ENCODE measurements around the gene POU6F2. TPM values are rescaled to one million over a fixed set of nuclear protein-coding genes. Genes with fewer than 3 reads are reported as not detected.

The POU6F2 gene
- total and polyA plus RNA-seq, 7 donors = 0.01 TPM; not detected in 6

DNA sequence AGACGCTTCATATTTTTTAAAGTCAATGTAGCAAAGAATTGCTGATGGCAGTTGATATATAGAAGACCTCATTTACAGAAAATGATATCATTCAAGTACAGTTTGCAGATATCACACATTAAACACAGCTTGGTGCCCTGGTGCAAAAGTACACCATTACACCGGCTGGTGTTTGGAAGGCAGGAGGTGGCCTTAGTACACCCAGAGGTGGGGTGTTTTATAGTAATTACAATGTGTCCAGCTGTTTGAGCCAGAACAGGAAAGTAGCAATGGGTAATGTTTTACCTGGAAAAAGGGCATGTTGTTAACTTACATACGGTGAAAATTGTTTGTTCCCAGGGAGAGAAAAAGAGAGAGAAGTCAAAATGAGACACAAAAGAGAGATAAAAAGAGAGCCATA lies 485.5 kb downstream of the POU6F2 start:
- WGBS, 3 donors = 91 to 97% (median 96%) methylated on average over 3 of the region's 3 CpGs
- ATAC-seq (no peak), DNase-seq (no peak)
- Histone ChIP-seq H3K27ac (no peak overlapping the region), H3K4me3 (no peak overlapping the region), H3K4me1 (no peaks in the 10 kb centered on the region), H3K36me3 (ENCODE audit: insufficient read depth in 1 of 2, low read depth in 1 of 2) (no peaks in the 10 kb centered on the region), H3K27me3 (ENCODE audit: insufficient read depth in 3 of 3, low read length in 2 of 3) (peaks cover 0 to 3% (median 0%) of the 10 kb centered on the region in 3 donors), H3K9me3 (no peaks in the 10 kb centered on the region)
- intact Hi-C loops (cut with DNase I) = loop anchor here (5.0 to 10.0 kb wide), 2 partner anchors 528 to 1066 kb away; no protein-coding TSS in a partner anchor
- no peak for TF ChIP-seq CTCF (IDR thresholded peaks at IDR 0.05)

GRCh38 chr7:39464350-39465054 lies 486.8 kb downstream of the POU6F2 start:
- DNase-seq (no peak), ATAC-seq (peak in 2 of 4 donors; percentile 51 to 73)
- TF ChIP-seq CTCF (IDR thresholded peaks at IDR 0.05) = no peak
- H3K36me3 ChIP-seq (ENCODE audit: insufficient read depth in 1 of 2, low read depth in 1 of 2) = no peaks in the 10 kb centered on the region
- 71 to 73% (median 72%) methylated on average over 16 of the region's 16 CpGs for WGBS, 3 donors
- H3K27me3 ChIP-seq (ENCODE audit: insufficient read depth in 3 of 3, low read length in 2 of 3) = peaks cover 0 to 3% (median 0%) of the 10 kb centered on the region in 3 donors
- no peaks in the 10 kb centered on the region for H3K9me3 ChIP-seq
- H3K27ac ChIP-seq = no peak overlapping the region
- H3K4me3 ChIP-seq = peak overlapping the region; percentile 35
- no peaks in the 10 kb centered on the region for H3K4me1 ChIP-seq
- intact Hi-C loops (cut with DNase I) = loop anchor here (2.0 to 10.0 kb wide), 4 partner anchors 530 to 1067 kb away; no protein-coding TSS in a partner anchor

DNA sequence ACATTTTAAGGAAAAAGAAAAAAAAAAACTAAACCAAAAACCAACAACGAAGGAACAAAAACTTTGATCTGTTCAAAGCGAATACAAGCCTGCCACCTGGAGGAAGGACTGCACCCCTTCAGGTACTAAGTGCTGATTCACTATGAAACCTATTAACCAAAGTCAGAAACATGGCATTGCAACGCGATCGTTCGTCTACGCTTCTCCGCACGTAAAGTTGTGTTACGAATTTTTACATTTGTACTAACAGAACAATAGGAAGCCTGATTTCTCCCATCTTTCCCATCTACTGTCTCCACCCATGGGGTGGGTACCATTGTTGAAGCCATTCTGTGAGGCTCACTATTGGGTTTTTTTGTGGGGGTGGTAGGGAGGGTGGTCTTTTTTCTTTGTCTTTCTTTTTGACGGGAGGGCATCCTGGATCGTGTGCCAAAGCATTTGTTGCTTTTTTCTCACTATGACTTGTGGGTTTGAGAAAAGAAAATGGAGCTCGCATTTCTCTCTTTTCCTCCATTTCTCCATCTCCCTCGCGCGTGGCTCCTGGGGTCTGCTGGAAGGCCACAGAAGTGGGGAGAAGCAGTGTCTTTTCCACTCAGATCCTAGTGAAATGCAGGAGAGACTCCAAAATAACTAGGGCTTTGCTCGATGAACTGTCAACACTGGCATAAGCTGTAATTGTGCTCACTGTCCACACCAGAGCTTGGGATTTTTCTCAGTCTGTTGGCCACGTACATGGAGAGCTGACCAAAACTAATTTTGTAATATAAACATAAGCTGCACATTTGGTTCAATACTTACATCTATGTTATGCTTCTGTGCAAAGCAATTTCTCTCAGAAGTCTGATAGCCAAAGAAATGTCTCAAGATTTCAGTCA lies 487.6 kb downstream of the POU6F2 start:
- no peak for DNase-seq
- 37 to 40% (median 37%) methylated on average over 18 of the region's 18 CpGs for WGBS, 3 donors
- peak in 3 of 4 donors; percentile 49 to 96 (median 89) for ATAC-seq
- Histone ChIP-seq H3K27ac (no peak overlapping the region), H3K36me3 (ENCODE audit: insufficient read depth in 1 of 2, low read depth in 1 of 2) (no peaks in the 10 kb centered on the region), H3K9me3 (no peaks in the 10 kb centered on the region), H3K4me1 (no peaks in the 10 kb centered on the region), H3K27me3 (ENCODE audit: insufficient read depth in 3 of 3, low read length in 2 of 3) (peaks cover 0 to 3% (median 0%) of the 10 kb centered on the region in 3 donors), H3K4me3 (peak overlapping the region; percentile 35)
- TF ChIP-seq CTCF (IDR thresholded peaks at IDR 0.05) = peak; percentile 76
- intact Hi-C loops (cut with DNase I) = loop anchor here (2.0 to 10.0 kb wide), 3 partner anchors 530 to 668 kb away; no protein-coding TSS in a partner anchor

DNA sequence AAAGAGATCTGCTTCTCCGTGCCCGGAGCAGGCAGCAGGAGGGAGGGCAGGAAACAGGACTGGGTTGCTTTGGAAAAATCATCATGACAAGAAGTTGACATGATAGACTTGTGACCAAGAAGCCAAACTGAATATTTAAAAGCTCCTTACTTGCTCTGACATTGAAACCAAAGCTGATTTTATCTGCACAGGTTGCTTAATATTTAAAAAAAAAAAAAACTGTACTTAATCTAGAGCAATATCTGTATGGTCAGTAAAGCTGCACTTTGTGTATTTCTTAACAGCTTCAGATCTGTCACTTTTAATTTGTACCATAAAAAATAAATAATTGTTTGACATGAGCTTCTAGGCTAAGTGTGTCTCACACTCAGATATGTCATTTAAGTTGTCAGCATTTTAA lies 490.6 kb downstream of the POU6F2 start:
- Histone ChIP-seq H3K9me3 (no peaks in the 10 kb centered on the region), H3K27ac (no peak overlapping the region), H3K27me3 (ENCODE audit: insufficient read depth in 3 of 3, low read length in 2 of 3) (peaks cover 0 to 3% (median 3%) of the 10 kb centered on the region in 3 donors), H3K4me1 (no peaks in the 10 kb centered on the region), H3K36me3 (ENCODE audit: insufficient read depth in 1 of 2, low read depth in 1 of 2) (no peaks in the 10 kb centered on the region), H3K4me3 (no peak overlapping the region)
- no peak for TF ChIP-seq CTCF (IDR thresholded peaks at IDR 0.05)
- ATAC-seq (no peak), DNase-seq (no peak)
- WGBS, 3 donors = 32 to 44% (median 39%) methylated on average over 2 of the region's 2 CpGs
- intact Hi-C loops (cut with DNase I) = loop anchor here (5.0 to 10.0 kb wide), 2 partner anchors 533 to 671 kb away; no protein-coding TSS in a partner anchor

Data from psoas muscle (tissue), 8 donors.